Measurements from ENCODE around the gene CCL14.
"Not testable (repeated sequence)": the region's sequence is repeated elsewhere in the genome, so short reads cannot be mapped to it uniquely, and the experiment has no call there.

The CCL14 gene

DNA sequence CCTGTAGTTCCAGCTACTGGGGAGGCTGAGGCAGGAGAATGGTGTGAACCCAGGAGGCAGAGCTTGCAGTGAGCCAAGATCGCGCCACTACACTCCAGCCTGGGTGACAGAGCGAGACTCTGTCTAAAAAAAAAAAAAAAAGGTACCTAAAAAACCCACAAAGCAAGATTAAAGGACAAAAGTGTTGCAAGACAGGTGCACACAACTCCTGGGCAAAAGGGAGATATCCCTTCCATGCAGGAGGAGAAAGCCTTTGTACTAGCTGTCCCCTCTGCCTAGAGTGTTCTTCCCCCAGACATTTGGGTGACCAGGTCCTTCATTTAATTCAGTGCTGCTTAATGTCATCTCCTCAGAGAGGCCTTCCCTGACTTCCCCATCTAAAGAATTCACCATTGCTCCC, 48.0 kb downstream of the CCL14 start:
- DNase-seq, ATAC-seq: not testable (repeated sequence)

DNA sequence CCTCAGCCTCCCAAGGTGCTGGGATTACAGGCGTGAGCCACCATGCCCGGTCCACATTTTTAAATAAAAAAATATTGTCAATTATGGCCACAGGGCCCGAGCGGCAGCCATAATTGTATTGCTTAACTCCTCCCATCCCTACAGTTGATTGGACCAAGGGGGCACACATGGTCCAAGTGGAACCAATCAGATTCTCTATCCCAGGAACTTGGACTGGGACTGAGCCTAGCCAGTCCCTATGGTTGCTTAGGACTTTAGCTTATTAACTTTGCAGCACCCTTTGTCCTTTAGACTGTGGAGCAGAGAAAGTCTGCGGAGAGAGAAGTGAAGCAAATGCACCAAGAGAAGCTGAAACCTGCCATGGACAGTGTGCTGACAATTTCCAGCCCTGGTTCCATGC, 50.5 kb downstream of the CCL14 start:
- ATAC-seq: no peak
- DNase-seq: no peak

DNA sequence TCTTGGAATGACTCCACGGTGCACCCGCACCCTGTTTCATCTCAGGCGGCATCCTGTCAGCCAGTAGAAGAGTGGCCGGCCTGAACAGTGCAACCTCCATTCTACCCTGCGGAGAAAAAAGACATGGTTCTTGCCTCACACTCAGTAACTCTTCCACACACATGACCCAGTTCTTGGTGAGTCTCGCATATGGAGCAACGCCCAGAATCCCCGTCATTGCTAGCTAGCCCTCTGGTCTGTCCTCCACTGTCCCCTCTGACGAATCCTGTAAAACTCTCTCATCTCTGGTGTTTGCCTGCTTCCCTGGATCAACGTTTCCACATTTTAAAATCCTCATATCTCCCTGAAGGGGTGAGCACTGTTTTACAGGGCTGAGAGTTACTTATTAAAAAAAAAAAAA, 51.8 kb downstream of the CCL14 start:
- DNase-seq (no peak), ATAC-seq (no peak)
